Activated naive CD4-positive, alpha-beta T cell treated with anti-CD3 and anti-CD28 coated beads, Interleukin-2, amount 50 U/mL, for 16 hours (primary cell): ENCODE measurements around the gene TBCA.

ENCODE experiments used
- DNase-seq: peaks from one replicate; pipeline ENCODE4 v3.0.0-alpha.2; 2020

Gene TBCA

DNA sequence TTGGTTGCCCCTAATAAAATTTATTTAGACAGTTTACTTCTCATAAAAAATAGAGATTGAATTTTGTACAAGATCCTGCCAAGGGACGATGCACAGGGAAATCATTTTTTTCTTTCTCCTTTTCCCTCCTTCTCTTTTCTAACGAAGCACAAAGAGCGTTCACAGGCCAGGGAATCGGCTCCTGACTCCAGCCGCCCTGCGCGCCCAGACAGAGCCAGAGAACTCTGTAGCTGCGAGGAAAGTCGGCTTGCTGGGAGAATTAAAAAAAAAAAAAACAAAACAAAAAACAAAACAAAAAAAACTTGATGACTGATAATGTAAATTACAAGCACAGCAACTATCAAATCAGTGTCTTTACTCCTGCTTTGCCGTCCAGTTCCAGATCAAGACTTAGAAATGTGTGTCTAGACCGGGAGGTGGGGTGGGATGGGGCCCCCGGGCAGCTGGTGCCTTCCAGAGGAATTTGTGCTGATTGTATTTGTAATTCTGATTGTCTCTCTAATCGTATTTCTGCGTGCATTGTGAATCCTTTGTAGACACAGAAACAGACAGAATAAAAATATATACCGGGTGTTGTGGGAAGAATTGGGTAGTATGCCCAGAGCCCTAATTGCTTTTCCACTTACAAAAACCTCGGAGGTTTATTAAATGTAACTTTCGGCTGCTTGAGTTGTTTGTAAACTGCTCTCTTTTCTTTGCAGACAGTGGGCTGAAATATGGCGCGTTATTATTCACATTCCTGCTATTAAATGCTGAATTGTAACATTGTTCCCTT, 134.0 kb downstream of the TBCA start:
- no peak for DNase-seq

DNA sequence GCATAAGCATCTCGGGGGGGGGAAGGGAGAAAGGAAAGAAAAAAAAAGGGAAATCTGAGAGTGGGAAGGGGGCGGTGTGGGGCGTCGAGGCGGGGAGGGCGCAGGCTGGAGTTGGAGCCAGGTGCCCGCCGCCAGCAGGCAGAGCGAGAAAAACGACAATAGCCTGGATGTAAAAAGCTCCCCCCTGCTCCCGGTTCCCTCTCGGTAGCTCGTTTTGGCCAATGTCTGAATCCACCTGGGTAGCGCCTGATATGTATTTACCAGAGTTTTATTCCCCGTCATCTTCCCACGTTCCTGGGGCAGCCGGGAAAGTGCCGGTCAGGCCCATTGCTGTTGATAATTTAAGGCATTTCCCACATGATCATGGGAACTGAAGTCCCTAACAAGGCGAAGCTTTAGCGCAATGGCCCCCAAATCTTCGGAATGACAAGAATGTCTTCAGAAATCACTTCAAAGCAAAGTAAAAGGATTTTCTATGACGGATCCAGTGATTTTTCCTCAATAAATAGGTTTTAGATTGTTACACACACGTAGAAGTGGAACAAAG, 134.7 kb downstream of the TBCA start:
- DNase-seq: no peak
